WTC11 (cell line): ENCODE data around the gene SLC38A7.

Experiments used
- CBFB ChIP-seq: sonication (generic); formaldehyde crosslinking; IDR thresholded peaks from 2 replicates; pipeline ENCODE4 v1.8.1; 2022; ENCODE audit warnings: mild to moderate bottlenecking, low read depth, missing genetic modification reagents
- GABPB1 ChIP-seq: sonication (generic); formaldehyde crosslinking; IDR thresholded peaks from 2 replicates; pipeline ENCODE4 v1.8.1; 2023; ENCODE audit warnings: mild to moderate bottlenecking, missing genetic modification reagents
- NR1H2 ChIP-seq: sonication (generic); formaldehyde crosslinking; IDR thresholded peaks from 2 replicates; pipeline ENCODE4 v1.9.0; 2021; ENCODE audit warnings: mild to moderate bottlenecking, moderate library complexity, missing genetic modification reagents
- TF ChIP-seq, protein P1 (sequence below): sonication (generic); formaldehyde crosslinking; IDR thresholded peaks from 2 replicates; pipeline ENCODE4 v1.8.1; 2022; ENCODE audit warnings: low read depth, mild to moderate bottlenecking, moderate library complexity, missing genetic modification reagents, borderline replicate concordance
- TF ChIP-seq, protein P2 (sequence below): sonication (generic); formaldehyde crosslinking; IDR thresholded peaks from 2 replicates; pipeline ENCODE4 v1.8.0; 2022; ENCODE audit warnings: mild to moderate bottlenecking, missing genetic modification reagents
- TF ChIP-seq, protein P3 (sequence below): fragments of 200-600 bp; IDR thresholded peaks from 2 replicates; pipeline ENCODE4 v1.8.0; 2022; ENCODE audit warnings: antibody characterized with exemption

DNA sequence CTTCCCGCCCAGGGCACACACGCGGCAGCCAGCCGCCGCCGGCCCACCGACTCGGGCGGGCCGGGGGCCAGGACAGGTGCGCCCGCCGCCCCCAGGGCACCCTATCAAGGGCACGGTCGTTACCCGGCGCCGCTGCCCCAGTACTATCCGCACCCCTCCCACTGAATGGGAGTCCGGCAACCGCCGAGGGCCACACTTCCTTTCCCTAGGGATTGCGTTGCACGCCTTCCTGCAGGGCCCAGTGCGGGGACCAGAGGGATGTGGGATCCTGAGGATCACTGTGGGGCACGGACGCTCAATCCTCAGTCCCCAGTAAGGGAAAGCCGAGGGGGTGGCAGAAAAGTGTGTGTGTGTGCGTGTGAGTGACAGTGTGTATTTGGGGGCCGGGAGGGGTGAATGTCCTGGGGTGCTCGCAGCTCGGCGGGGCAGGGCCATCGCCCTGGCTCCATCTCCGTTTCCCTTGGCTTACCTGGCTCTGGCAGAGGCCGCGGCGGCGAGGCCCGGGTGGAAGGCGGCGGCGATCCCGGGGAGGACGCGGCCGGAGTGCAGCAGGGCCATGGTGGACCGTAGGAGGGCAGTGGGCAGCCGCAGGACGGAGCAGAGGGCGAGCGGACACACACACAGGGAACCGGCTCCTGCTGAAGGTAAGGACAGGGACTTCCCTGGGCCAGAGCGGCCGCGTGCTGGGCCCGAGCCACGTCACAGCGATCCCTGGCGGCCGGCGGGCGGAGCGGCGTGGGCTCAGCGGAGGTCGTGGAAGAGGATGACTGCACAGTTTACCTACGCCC is 49.3 kb upstream of the SLC38A7 start, which contains the start of gene GOT2:
- TF ChIP-seq GABPB1 (CRISPR knock-in tag) = peak; percentile 88
- TF ChIP-seq, protein P1, sequence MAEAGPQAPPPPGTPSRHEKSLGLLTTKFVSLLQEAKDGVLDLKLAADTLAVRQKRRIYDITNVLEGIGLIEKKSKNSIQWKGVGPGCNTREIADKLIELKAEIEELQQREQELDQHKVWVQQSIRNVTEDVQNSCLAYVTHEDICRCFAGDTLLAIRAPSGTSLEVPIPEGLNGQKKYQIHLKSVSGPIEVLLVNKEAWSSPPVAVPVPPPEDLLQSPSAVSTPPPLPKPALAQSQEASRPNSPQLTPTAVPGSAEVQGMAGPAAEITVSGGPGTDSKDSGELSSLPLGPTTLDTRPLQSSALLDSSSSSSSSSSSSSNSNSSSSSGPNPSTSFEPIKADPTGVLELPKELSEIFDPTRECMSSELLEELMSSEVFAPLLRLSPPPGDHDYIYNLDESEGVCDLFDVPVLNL (CRISPR knock-in tag) = peak; percentile 43; the same call in 1 of the 2 replicates
- TF ChIP-seq CBFB (CRISPR knock-in tag) = no peak; the same call in 1 of the 2 replicates
- TF ChIP-seq, protein P2, sequence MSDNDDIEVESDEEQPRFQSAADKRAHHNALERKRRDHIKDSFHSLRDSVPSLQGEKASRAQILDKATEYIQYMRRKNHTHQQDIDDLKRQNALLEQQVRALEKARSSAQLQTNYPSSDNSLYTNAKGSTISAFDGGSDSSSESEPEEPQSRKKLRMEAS (CRISPR knock-in tag) = peak; percentile 84
- TF ChIP-seq, protein P3, sequence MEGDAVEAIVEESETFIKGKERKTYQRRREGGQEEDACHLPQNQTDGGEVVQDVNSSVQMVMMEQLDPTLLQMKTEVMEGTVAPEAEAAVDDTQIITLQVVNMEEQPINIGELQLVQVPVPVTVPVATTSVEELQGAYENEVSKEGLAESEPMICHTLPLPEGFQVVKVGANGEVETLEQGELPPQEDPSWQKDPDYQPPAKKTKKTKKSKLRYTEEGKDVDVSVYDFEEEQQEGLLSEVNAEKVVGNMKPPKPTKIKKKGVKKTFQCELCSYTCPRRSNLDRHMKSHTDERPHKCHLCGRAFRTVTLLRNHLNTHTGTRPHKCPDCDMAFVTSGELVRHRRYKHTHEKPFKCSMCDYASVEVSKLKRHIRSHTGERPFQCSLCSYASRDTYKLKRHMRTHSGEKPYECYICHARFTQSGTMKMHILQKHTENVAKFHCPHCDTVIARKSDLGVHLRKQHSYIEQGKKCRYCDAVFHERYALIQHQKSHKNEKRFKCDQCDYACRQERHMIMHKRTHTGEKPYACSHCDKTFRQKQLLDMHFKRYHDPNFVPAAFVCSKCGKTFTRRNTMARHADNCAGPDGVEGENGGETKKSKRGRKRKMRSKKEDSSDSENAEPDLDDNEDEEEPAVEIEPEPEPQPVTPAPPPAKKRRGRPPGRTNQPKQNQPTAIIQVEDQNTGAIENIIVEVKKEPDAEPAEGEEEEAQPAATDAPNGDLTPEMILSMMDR = peak; percentile 32; the same call in 1 of the 2 replicates
- TF ChIP-seq NR1H2 = no peak
